Esophagus squamous epithelium (tissue), 4 donors: Measurements from ENCODE around the gene CFAP20DC.

Source experiments
- POLR2A ChIP-seq, 4 donors: fragments of 450-650 bp; IDR thresholded peaks; one replicate each; pipeline ENCODE4 v1.6.1; 2017; ENCODE audit warnings: antibody characterized with exemption in 4 of 4, mild to moderate bottlenecking in 4 of 4, moderate library complexity in 3 of 4
- TF ChIP-seq, protein P1 (sequence below), 6 experiments: fragments of 450-650 bp in 4 of 6; fragments of 200-600 bp in 2 of 6; sonication (generic) in 2 of 6; IDR thresholded peaks; one replicate each; pipeline ENCODE4 v1.5.1; 2016 to 2019; ENCODE audit warnings: antibody characterized with exemption in 6 of 6, mild to moderate bottlenecking in 4 of 6, moderate library complexity in 4 of 6

DNA sequence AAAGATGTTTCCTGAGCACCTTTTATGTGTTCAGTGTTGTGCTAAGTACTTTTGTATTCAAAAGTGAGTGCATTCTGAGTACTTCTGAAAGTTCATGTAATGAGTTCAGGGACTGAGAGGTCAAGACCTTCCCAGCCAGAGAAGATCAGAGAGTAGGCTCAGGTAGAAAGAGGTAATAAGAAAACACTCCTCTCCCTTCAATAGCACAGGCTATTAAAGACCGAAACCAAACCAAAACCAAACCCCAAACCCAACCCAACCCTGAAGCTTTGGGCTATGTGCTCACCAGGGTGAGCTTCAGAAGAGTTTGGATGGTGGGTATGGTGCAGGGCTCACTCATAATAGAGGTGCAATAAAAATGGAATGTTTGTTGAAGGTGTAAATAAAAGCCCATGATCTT is 306.5 kb downstream of the CFAP20DC start:
- TF ChIP-seq POLR2A (IDR thresholded peaks at IDR 0.05), result no peak
- TF ChIP-seq, protein P1, sequence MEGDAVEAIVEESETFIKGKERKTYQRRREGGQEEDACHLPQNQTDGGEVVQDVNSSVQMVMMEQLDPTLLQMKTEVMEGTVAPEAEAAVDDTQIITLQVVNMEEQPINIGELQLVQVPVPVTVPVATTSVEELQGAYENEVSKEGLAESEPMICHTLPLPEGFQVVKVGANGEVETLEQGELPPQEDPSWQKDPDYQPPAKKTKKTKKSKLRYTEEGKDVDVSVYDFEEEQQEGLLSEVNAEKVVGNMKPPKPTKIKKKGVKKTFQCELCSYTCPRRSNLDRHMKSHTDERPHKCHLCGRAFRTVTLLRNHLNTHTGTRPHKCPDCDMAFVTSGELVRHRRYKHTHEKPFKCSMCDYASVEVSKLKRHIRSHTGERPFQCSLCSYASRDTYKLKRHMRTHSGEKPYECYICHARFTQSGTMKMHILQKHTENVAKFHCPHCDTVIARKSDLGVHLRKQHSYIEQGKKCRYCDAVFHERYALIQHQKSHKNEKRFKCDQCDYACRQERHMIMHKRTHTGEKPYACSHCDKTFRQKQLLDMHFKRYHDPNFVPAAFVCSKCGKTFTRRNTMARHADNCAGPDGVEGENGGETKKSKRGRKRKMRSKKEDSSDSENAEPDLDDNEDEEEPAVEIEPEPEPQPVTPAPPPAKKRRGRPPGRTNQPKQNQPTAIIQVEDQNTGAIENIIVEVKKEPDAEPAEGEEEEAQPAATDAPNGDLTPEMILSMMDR (IDR thresholded peaks at IDR 0.05), result no peak
